Tibial nerve (tissue), 3 donors: ENCODE measurements around the gene IGLON5.

Source experiments
- CTCF ChIP-seq, 5 experiments: fragments of 200-600 bp in 3 of 5; fragments of 450-650 bp in 2 of 5; sonication (generic) in 3 of 5; IDR thresholded peaks; one replicate each; pipeline ENCODE4 v1.5.1; 2016 to 2019; ENCODE audit warnings: antibody characterized with exemption in 5 of 5, mild to moderate bottlenecking in 3 of 5, moderate library complexity in 2 of 5
- POLR2A ChIP-seq, 2 donors: fragments of 450-650 bp; IDR thresholded peaks; one replicate each; pipeline ENCODE4 v1.6.1; 2017; ENCODE audit warnings: antibody characterized with exemption in 2 of 2, mild to moderate bottlenecking in 2 of 2, moderate library complexity in 2 of 2

- no peak for TF ChIP-seq CTCF (IDR thresholded peaks at IDR 0.05)
- TF ChIP-seq POLR2A (IDR thresholded peaks at IDR 0.05): no peak
Observed at GRCh38 chr19:51324167-51324481, 12.7 kb downstream of the IGLON5 start.
